ENCODE measurements around the gene WDR33.

The WDR33 gene

GRCh38 chr2:127665267-127665893 is 145.6 kb downstream of the WDR33 start:
- DNase-seq (ENCODE audit: extremely low read depth, low read depth): no peak

GRCh38 chr2:127664895-127665225 is 146.1 kb downstream of the WDR33 start:
- no peak for DNase-seq (ENCODE audit: extremely low read depth, low read depth)
- no peak for TF ChIP-seq CTCF (IDR thresholded peaks at IDR 0.05; ENCODE audit: low read depth, low read length)

More at GRCh38 chr2:127665267-127665893, 145.6 kb downstream of the WDR33 start:
- TF ChIP-seq CTCF (IDR thresholded peaks at IDR 0.05; ENCODE audit: low read depth, low read length): no peak

GRCh38 chr2:127664065-127664894 is 146.7 kb downstream of the WDR33 start:
- TF ChIP-seq CTCF (IDR thresholded peaks at IDR 0.05; ENCODE audit: low read depth, low read length): no peak
- no peak for DNase-seq (ENCODE audit: extremely low read depth, low read depth)

GRCh38 chr2:127663566-127664064 is 147.4 kb downstream of the WDR33 start:
- TF ChIP-seq CTCF (IDR thresholded peaks at IDR 0.05; ENCODE audit: low read depth, low read length): no peak
- no peak for DNase-seq (ENCODE audit: extremely low read depth, low read depth)

- TF ChIP-seq CTCF (IDR thresholded peaks at IDR 0.05; ENCODE audit: low read depth, low read length): no peak
- no peak for DNase-seq (ENCODE audit: extremely low read depth, low read depth)
These were observed 147.9 kb downstream of the WDR33 start for GRCh38 chr2:127662937-127663565.

GRCh38 chr2:127661949-127662510 is 148.9 kb downstream of the WDR33 start:
- no peak for DNase-seq (ENCODE audit: extremely low read depth, low read depth)
- no peak; the same call in none of the 2 replicates for TF ChIP-seq CTCF (IDR thresholded peaks at IDR 0.05; ENCODE audit: low read depth, low read length)

Measured in AG09319 (cell line).